Measurements from ENCODE around the gene ABAT. TPM values are rescaled to one million over a fixed set of nuclear protein-coding genes. Genes with fewer than 3 reads are reported as not detected.

The ABAT gene
- polyA plus RNA-seq, 5 donors: 35.0 to 41.4 (median 35.4) TPM

DNA sequence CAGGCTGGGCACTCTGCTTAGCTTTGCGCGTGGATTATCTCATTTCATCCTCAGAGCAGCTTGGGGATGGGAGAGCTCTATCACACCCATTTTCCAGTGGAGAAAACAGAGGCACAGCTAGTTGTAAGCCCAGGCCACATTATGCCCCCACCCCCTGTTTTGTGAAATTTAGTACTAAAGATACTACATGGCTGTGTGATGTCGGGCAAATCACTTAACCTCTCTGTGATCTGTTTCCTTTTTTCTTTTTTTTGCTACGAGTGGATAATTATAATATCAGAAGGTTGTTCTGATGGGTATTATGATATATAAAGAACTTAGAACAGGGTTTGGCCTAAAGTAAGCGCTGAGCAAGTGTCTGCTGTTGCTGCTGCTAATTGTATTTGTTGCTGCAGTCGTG, 41.6 kb downstream of the ABAT start:
- DNase-seq: no peak

DNA sequence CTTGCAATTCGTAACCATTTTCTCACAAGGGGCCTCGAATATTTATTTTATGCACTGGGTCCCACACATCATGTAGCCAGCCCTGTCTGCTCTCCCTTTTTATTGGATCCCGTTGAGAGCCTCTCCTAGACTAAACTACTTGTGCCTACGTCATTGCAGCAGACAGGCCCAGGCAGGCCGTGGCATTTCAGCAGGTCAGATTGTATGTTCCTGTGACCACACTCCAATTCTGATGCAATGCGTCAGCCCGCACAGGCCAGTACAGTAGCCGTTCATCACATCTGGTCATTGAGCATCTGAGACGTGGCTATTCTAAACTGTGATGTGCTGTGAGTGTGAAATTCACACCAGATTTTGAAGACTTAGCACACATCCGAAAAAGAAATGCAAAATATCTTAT, 42.2 kb downstream of the ABAT start:
- no peak for DNase-seq

DNA sequence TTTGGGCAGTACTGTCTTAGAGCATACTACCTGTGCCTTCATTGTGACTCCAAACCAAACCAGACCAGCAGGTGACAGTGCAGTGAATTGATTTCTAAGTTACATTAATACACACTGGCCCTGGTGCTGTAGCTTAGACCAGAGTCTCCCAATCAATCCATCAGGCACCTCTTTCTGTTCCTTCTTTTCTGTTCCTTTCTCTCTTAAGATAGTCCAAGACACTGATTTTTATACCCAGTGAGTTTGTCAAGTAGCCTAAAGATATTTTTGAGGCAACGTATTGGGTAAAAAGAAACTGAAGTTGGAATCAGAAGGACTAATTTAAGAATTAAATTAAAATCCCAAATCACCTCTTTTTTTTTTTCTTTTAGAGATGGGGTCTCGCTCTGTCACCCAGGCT, 43.1 kb downstream of the ABAT start:
- DNase-seq: no peak

DNA sequence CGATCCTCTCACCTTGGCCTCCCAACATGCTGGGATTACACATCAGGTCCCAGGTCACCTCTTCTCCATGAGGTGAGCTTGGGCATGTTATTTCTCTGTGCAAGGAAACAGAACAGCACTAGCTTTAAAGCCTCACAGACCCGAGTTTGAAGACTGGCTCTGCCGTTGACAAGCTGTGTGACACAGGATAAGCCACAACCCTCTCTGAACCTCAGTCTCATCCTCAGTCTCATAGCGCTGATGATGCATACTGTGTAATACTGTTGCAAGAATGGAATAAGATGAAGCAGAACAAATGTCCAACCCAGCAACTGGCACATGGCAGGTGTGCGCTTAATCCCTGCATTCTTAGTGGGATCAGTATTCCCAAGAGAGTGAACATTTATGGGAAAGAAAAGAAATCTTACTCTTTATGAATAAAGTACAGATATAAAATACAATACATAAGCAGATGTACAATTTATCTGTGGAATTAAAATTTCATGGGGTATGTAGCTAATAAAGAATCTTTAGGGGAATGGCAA, 43.5 kb downstream of the ABAT start:
- no peak for DNase-seq

DNA sequence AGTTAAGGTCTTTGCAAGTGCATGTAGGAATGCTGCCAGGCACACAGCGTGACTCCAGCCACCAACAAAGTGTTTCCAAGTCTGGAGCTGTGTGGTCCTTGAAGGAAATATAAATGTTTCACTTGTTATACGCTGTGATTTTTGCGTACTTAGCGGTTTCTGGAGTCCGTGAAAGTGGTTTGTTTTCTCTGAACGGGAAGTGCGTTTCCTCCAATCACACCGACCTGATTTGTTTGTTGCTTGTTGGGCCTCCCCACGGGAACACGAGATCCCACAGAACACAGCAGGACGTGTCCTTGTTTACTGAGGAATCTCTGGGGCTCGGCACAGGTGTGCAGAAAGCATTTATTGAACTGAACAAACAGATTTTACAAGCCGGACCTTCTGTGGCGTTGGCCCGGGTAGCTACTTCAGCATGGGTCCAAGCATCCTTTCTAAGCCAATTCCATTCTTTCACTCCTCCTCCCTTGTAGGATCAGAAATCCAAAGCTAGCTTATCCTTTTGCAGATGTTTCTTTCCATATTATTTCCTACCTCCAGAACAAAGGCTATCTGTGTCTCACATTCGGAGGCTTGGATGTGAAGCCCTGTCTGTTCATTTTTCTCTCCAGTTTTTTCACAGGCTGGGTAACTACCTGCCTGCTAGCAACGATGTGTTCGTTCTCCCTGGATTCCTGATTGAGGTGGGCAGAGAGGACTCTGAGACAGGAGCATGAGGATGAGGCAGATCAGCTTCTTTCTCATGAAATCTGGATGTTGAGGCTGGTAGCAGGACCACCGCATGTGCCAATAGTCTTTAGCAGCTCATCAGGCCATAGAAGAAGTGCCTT, 44.6 kb downstream of the ABAT start:
- no peak for DNase-seq

DNA sequence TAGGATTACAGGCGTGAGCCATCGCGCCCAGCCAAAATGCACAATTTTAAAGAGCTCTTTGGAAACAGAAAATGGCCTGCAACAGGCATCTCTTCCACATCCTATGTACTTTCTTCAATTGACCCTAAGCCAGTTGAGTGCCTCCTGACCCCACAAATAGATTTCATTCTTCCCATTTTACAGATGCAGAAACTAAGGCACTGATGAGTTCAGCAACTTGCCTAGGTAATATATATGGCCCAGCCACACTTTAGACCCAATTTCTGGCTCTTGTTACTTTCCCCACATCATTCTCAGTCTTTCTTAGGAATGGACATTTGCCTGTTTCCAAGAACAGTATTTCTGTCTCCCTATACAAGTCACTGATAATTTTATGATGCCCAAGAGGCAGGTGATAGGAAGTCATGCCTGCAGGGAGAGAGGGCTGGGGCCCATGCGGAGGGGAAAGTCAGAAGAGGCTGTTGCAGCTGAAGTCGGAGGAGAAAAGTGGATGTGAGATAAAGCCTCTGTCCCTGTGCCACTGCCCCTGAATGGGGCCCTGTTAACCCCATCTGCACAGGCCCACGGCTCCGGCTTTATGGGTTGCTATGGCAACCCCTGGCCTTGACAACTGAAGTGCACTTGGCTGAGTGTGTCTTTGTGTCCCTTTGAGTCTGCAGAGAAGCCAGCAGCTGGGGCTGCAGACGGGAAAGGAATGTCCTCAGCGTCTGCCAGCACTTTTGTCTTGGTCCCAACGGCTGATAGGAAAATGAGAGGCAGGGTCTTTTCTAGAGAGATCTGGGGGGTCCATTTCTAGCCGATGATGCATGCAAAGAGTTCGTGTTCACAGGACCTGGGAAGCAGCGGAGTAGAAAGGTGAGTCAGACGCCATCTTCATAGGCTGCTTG, 45.9 kb downstream of the ABAT start:
- DNase-seq: peak; percentile 65 to 72

DNA sequence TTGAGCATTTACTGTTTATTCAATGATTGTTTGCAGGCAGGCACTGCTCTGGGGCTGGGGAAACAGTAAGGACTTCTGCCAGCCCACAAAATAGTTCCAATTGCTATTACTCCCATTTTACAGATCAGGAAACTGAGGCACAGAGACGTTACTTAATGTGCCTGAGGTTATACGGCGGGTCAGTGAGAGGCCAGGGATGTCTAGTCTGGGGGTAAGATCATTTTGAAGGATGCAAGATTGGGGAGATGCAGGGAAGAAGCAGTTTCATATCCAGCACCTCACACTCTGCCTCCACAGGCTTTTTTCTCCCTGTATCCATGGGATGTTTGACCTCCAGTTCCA, 46.5 kb downstream of the ABAT start:
- no peak for DNase-seq

DNA sequence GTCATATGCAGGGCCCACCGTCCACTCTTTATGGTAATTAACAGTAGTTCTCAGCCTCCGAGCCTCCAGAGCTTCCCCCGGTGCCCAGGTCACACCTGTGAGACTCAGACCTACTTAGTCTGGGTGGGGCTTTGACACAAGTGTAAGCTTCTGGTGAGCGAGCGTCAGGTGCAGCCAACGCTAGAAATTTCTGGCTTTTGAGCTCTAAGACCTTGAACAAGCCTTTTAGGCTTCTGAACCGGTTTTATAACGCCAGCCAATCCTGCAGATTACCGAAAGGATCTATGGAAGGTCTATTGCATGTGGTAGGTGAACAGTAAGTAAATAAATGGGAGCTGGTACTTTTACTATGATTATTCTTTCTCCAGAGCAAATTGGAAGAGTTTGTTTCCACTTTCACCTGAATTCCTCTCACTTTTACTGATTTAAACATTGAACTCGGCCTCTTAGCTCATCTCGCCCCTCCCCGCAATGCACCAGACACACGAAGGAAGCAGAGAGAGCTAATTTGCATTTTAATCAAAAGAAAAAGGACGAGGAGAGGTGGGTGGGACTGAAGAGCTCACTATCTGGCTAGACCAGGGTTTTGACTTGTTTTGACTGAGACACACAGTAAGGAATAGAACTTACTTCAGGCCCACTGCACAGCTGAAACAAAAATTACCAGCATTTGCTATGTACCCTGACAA, 47.1 kb downstream of the ABAT start:
- DNase-seq: no peak

DNA sequence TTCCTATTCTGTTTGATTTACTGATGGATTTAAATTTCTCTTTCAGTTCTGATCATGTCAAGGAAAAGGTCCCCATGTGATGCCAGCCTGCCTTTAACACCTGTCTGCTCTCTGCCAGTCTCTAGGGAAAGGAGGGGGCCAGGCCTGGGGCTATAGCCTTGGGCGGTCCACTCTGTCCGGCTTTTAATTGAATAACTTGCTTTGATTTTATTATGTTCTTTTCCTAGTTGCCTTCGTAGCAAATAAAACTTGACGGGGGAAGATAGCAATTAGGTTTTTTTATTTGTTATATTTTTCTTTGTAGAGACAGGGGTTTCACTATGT, 47.6 kb downstream of the ABAT start:
- no peak for DNase-seq

DNA sequence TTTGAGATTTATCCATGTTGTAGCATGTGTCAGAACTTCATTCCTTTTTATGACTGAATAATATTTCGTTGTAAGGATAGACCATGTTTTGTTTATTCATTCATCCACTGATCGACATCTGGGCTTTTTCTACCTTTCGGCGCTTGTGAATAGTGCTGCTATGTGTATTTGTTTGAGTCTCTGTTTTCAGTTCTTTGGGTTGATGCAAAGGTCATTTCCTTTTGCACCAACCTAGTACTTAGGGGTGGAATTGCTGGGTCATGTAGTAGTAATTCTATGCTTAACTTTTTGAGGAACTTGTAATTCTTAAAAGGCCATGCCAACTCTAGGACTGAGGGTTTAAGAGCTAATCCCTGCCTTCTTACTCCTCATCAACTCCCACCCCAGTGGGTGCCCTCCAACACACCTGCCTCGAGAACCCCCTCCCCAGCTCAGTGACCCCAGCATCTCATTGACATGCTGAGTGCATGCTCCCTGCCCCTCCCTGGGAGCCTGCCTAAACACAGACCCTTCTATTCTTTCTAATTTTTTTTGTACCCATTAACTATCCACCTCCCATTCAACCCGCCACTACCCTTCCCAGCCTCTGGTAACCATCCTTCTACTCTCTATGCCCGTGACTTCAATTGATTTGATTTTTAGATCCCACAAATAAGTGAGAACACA, 51.2 kb downstream of the ABAT start:
- DNase-seq: no peak

DNA sequence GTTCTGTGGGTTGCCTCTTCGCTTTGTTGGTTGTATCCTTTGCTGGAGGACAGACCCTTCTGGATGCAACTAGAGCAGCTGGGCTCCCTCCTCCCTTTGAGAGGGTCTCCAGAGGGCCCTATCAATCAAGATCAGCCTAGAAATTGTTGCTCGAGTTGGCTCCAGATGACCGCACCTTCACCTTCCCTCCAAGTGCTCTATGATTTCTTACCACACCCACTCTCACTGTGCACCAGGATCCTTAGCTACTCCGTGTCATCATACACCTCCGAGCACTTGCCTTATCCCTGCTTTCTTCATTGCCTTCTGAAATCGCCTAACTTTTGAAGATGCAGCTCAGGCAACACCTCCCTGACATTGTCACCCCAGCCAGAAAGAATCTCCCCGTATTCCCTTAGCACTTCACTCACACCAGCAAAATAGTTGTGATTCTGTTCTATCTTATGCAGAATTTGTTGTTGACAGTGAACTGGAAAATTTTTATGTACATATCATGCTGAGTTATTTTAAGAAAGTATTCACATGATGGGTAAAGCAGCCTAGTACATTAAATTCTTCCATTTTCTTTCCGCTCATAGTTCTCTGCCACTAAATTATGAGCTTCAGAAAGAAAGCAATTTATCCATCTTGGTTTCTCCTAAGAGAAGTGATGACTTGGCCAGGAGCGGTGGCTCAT, 52.9 kb downstream of the ABAT start:
- DNase-seq: no peak

DNA sequence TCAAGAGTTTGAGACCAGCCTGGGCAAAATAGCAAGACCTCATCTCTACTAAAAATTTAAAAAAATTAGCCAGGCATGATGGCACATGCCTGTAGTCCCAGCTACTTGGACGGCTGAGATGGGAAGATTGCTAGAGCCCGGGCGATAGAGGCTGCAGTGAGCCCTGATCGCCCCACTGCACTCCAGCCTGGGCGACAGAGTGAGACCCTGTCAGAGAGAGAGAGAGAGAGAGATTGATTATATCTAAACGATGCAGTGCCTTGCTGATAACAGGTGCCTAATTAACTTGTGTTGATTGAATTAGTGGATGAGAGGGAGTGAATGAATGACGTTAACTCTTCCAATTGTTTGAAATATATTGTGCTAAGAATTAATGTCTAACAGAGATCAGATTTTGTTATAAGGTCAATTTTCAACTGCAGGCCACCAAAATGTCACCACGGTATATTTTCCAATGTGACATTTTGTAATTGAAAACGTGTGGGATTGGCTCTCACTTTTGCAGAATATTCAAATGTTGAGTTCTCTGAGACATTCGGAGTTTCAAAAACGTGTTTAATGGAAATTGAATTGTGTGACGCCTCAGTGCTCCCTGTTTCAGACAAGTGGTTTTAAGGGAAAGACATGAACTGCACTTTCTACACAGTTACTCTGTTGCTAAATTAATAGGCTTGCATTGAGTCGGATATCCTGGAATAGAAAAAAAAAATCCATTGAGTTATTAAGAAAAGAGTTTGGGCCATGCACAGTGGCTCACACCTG, 53.6 kb downstream of the ABAT start:
- DNase-seq: no peak

DNA sequence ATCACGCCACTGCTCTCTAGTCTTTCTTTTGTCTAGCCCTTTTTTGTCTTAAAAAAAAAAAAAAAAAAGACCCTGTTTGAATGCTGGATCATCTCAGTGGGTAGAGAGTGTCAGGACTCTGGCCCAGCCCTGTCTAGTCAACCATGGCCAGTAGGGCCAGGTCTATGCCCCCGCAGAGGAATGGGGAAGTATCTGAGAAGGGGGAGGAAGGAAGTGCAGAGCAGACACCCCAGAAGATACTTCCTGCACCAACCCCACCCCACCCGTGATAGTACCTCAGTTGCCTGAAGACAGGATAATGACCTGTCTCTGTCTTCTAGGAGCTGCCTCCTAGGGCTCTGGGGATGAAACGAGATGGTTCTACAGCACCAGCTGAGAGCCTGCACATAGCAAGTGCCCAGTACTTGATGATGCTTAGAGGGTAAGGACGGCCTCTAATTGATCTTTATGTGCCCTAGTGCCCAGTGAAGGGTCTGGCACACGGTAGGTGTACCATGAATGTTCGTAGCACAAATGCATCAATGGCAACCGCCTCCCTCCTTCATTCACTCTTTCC, 55.4 kb downstream of the ABAT start:
- no peak for DNase-seq

DNA sequence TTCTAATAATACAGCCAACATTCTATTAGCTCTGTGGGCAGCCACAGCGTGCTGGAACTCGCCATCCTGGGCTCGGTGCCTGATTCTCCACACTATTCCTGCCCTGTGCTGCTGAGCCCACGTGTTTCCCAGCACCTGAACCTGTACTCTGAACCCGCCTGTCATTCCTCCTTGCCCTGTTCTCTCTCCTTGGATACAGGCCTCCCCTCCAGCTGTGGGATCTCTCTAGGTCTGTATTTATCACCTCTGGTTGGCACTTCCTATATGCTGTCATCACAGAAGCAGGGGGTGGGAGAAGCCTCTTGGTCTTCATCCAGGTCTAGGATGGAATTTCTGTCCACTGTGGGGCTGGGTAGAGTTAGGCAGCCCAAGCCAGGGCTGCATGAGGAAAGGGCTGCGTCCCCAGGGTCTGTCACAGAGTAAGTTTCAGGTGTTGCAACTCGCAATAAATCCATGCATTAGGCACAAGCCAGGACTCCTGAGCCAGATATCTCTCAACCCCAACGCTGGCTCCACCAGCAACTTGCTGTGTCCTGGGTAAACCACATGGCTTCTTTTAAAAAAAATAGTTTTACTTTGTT, 56.0 kb downstream of the ABAT start:
- no peak for DNase-seq

DNA sequence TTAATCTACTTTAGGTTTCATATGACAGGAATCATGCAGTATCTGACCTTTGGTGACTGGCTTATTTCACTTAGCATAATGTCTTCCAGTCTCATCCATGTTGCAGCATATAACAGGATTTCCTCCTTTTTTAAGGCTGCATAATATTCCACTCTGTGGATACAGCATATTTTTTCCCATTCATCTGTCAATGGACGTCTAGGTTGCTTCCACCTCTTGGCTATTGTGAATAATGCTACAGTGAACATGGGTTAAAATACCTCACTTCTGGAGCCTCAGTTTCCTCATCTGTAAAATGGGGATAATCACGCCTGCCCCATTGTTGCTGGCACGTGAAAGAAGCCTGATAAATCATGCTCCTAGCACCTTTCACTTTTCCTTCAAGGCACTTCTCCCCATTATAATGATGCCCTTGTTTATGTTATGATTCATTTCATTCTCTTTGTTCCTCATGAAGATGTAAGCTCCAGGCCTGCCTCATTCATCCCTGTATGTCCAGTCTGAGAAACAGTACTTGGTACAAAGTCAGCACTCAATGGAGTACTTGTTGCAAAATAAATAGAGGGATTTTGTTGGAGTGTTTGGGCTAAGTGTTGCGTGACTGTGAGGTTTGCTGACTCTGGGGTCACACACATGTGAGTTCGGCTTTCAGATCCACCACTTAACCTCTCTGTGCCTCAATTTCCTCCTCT, 59.6 kb downstream of the ABAT start:
- no peak for DNase-seq

DNA sequence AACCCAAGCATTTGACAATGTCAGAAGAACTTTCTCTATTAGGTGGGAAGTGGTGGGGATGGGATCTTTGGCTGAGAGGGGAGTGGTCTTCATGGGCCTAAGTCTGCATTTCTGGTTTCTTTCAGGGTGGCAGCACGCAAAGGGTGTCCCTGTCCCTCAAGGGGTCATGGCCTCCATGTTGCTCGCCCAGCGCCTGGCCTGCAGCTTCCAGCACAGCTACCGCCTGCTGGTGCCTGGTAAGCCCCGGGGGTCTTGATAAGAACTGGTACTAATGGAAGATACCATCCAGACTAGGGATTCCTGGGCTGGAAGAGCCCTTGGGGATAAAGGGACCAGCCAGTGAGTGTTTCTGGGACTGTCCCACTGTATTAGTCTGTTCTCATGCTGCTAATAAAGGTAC, 61.2 kb downstream of the ABAT start:
- no peak for DNase-seq

DNA sequence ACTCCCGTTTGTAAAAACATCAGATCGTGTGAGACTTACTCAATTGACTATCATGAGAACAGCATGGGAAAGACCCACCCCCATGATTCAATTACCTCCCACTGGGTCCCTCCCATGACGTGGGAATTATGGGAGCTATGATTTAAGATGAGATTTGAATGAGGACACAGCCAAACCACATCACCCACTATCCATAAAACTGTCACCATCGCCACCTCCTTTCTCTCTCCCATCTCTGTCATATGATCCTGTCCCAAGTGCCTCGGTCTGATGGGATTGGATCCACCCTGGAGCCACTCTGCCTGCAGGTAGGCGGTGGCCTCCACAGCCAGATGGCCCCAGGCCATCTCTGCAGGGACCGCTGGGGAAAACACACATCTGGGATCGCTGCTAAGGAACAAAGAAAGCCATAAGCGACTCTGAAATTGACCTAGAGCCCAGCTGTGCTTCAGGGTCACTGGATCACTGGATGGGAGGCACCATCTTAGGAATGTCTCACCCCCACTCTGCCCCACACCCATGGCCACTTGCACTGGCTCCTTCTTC, 61.8 kb downstream of the ABAT start:
- no peak for DNase-seq

DNA sequence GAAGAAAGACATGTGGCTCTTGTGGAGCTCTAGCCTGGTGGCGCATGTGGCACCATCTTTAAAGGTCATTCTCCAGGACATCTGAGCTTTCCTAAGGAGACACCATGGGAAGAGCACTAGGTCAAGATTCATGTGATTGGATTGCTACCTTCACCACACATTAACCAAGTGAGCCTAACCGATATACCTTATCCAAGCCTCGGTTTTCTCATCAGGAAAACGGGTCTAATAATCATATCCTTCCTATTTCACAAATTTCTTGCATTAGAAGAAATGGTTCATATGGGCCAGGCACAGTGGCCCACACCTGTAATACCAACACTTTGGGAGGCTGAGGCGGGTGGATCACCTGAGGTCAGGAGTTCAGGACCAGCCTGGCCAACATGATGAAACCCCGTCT, 64.7 kb downstream of the ABAT start:
- no peak for DNase-seq

Data from right lung (tissue), 5 donors.